HepG2 (cell line): ENCODE data around the gene STMN1. TPM values are rescaled to one million over a fixed set of nuclear protein-coding genes. Genes with fewer than 3 reads are reported as not detected.

Source experiments
- ATAC-seq: fragments of 200-7000 bp; cut with Tn5 transposase; 3 replicates; pipeline ENCODE4 v1.9.1; 2020; ENCODE audit warnings: mild to moderate bottlenecking, moderate library complexity
- BruUV-seq: library from RNA; stranded (reverse); fragments of 400-500 nt; replicated peaks from 2 replicates; lab custom pipeline; 2021; lab: Mats Ljungman, UMichigan
- CTCF ChIA-PET: fragments of 300-600 bp; formaldehyde crosslinking; extraction: SDS; loops from one replicate; lab custom pipeline; 2021; ENCODE audit warnings: low total read pairs, inconsistent platforms, low intra/inter-chr PET ratio; lab: Yijun Ruan, JAX
- POLR2A ChIA-PET: fragments of 350-600 bp; sonication (Branson Sonifier 250); formaldehyde crosslinking; loops from one replicate; lab custom pipeline; 2020; ENCODE audit warnings: antibody characterized with exemption, inconsistent platforms; lab: Yijun Ruan, JAX
- DNase-seq: peaks from one replicate; pipeline ENCODE4 v3.0.0-alpha.2; 2015; ENCODE audit warnings: low spot score
- FAIRE-seq: peaks from 3 replicates; lab custom pipeline; 2011; peaks lifted over from hg19 to GRCh38; lab: Jason Lieb, UNC
- H2AFZ ChIP-seq: one replicate; pipeline ENCODE4 v1.6.1; 2011; ENCODE audit warnings: low read length, inconsistent platforms
- H3K27ac ChIP-seq: fragments of 300-600 bp; 3 replicates; pipeline ENCODE4 v1.8.0; 2011; ENCODE audit warnings: mixed run types, mild to moderate bottlenecking, mixed read lengths, low read length, inconsistent platforms; ENCODE audit not compliant: insufficient read depth; ENCODE audit errors: extremely low read length
- H3K27me3 ChIP-seq, 2 experiments: fragments of 200-600 bp in 1 of 2; 2 replicates in 1 of 2; 3 replicates in 1 of 2; pipeline versions ENCODE4 v1.6.0 to v1.8.0; 2011; ENCODE audit warnings: low read length in 2 of 2, mild to moderate bottlenecking in 2 of 2, moderate library complexity in 2 of 2, inconsistent platforms in 1 of 2; ENCODE audit not compliant: insufficient read depth in 2 of 2, control insufficient read depth in 1 of 2
- H3K36me3 ChIP-seq, 2 experiments: fragments of 200-600 bp in 1 of 2; replicated peaks in 1 of 2; 2 replicates in 1 of 2; 3 replicates in 1 of 2; pipeline versions ENCODE4 v1.5.1 to v1.8.0; 2011; ENCODE audit warnings: low read length in 2 of 2, inconsistent platforms in 1 of 2; ENCODE audit not compliant: insufficient read depth in 2 of 2, control insufficient read depth in 1 of 2
- H3K4me1 ChIP-seq: 2 replicates; pipeline ENCODE4 v1.5.1; 2012; ENCODE audit warnings: low read length, inconsistent platforms; ENCODE audit not compliant: insufficient read depth
- H3K4me2 ChIP-seq: 2 replicates; pipeline ENCODE4 v1.6.0; 2011; ENCODE audit warnings: low read depth, low read length, inconsistent platforms
- H3K4me3 ChIP-seq, 3 experiments: fragments of 200-600 bp in 1 of 3; sonication (generic), shearing (Covaris generic) in 1 of 3; replicated peaks in 1 of 3; 2 replicates each; pipeline ENCODE4 v1.5.1; 2011 to 2016; ENCODE audit warnings: low read length in 3 of 3, inconsistent platforms in 2 of 3, low read depth in 2 of 3, mild to moderate bottlenecking in 2 of 3, control low read depth in 1 of 3, mixed read lengths in 1 of 3; ENCODE audit not compliant: insufficient read depth in 1 of 3
- H3K79me2 ChIP-seq: one replicate; pipeline ENCODE4 v1.6.1; 2011; ENCODE audit warnings: low read length, inconsistent platforms; ENCODE audit not compliant: insufficient read depth
- H3K9ac ChIP-seq: 2 replicates; pipeline ENCODE4 v1.6.0; 2011; ENCODE audit warnings: mild to moderate bottlenecking, low read depth, low read length, inconsistent platforms; ENCODE audit not compliant: insufficient read depth
- H3K9me3 ChIP-seq: 2 replicates; pipeline ENCODE4 v1.5.1; 2012; ENCODE audit warnings: mild to moderate bottlenecking, low read length
- H4K20me1 ChIP-seq: 2 replicates; pipeline ENCODE4 v1.6.0; 2011; ENCODE audit warnings: inconsistent platforms, mild to moderate bottlenecking, low read length, moderate library complexity; ENCODE audit not compliant: insufficient read depth
- ATM ChIP-seq: fragments of 450-650 bp; IDR thresholded peaks from 2 replicates; pipeline ENCODE4 v1.7.1; 2017; ENCODE audit warnings: mild to moderate bottlenecking, borderline replicate concordance
- FOXK1 ChIP-seq: sonication (generic); formaldehyde crosslinking; IDR thresholded peaks from 2 replicates; pipeline ENCODE4 v1.4.0; 2020; ENCODE audit warnings: low read depth, missing genetic modification reagents, borderline replicate concordance
- GATA4 ChIP-seq: sonication (generic); IDR thresholded peaks from 2 replicates; pipeline ENCODE4 v1.6.1; 2016; ENCODE audit warnings: antibody characterized with exemption, low read depth, borderline replicate concordance
- HDAC6 ChIP-seq: fragments of 200-600 bp; sonication (generic); IDR thresholded peaks from 2 replicates; pipeline ENCODE4 v1.7.0; 2017; ENCODE audit warnings: mild to moderate bottlenecking, antibody characterized with exemption, low read length, low read depth
- HOXA7 ChIP-seq: sonication (generic); formaldehyde crosslinking; IDR thresholded peaks from 2 replicates; pipeline ENCODE4 v1.8.1; 2022; ENCODE audit warnings: mild to moderate bottlenecking, missing genetic modification reagents, moderate library complexity
- PRMT3 ChIP-seq: sonication (generic); formaldehyde crosslinking; IDR thresholded peaks from 2 replicates; pipeline ENCODE4 v1.8.1; 2022; ENCODE audit warnings: low read depth, mild to moderate bottlenecking, moderate library complexity, missing genetic modification reagents, borderline replicate concordance
- RAD21 ChIP-seq: fragments of 450-650 bp; formaldehyde crosslinking; IDR thresholded peaks from 2 replicates; pipeline ENCODE4 v1.5.0; 2020; ENCODE audit warnings: mild to moderate bottlenecking
- RELA ChIP-seq: sonication (generic); formaldehyde crosslinking; IDR thresholded peaks from 2 replicates; pipeline ENCODE4 v1.4.0; 2020; ENCODE audit warnings: missing genetic modification reagents
- ZFP37 ChIP-seq: sonication (generic); formaldehyde crosslinking; IDR thresholded peaks from 2 replicates; pipeline ENCODE4 v1.4.0; 2020; ENCODE audit warnings: missing genetic modification reagents, borderline replicate concordance
- ZGPAT ChIP-seq: IDR thresholded peaks from 2 replicates; pipeline ENCODE4 v1.6.1; 2016; ENCODE audit warnings: mild to moderate bottlenecking
- ZNF362 ChIP-seq: sonication (generic); formaldehyde crosslinking; IDR thresholded peaks from 2 replicates; pipeline ENCODE4 v1.4.0; 2020; ENCODE audit warnings: missing genetic modification reagents, mild to moderate bottlenecking, borderline replicate concordance
- ZSCAN9 ChIP-seq: IDR thresholded peaks from 2 replicates; pipeline ENCODE4 v1.6.1; 2016; ENCODE audit warnings: borderline replicate concordance
- WGBS: methylation state at CpG from one replicate; pipeline ENCODE4 v1.1.6; 2017; ENCODE audit warnings: low lambda C conversion rate; 5-methylcytosine and 5-hydroxymethylcytosine counted together
- in situ Hi-C: cut with HindIII; loops from 2 replicates; pipeline ENCODE4 v1.10.0; 2017; ENCODE audit warnings: low pct_unique_long_range_greater_than_20kb; ENCODE audit not compliant: extremely low pct_ligation_motif_present
- intact Hi-C: fragments of 100-400 bp; cut with micrococcal nuclease; formaldehyde crosslinking; loops from one replicate; pipeline ENCODE4 v1.10.0; 2022; ENCODE audit not compliant: unreplicated experiment
- polyA plus RNA-seq, 8 experiments: library from polyadenylated mRNA; depleted of rRNA in 3 of 8; stranded (reverse) in 7 of 8; unstranded in 1 of 8; fragments of >200 nt; fragmentation: Illumina TruSeq in 4 of 8; extraction: Trizol in 4 of 8; gene quantifications; 2 replicates each; pipeline versions ENCODE4 v1.2.1 to v1.2.3, GENCODE V29; 2011 to 2016; ENCODE audit warnings: low read depth in 4 of 8, missing spikeins in 1 of 8, mixed read lengths in 1 of 8; ENCODE audit not compliant: insufficient read depth in 1 of 8
- total RNA-seq, 5 experiments: library from RNA; depleted of rRNA; stranded (reverse); fragments of >200 nt; fragmentation: Illumina TruSeq; extraction: Trizol; gene quantifications; 2 replicates each; pipeline ENCODE4 v1.2.3, GENCODE V29; 2016; ENCODE audit warnings: low read depth in 1 of 5
- TF ChIP-seq, protein P1 (sequence below): sonication (generic); formaldehyde crosslinking; IDR thresholded peaks from 2 replicates; pipeline ENCODE4 v1.4.0; 2020; ENCODE audit warnings: missing genetic modification reagents
- TF ChIP-seq, protein P2 (sequence below): sonication (generic); formaldehyde crosslinking; conservative IDR thresholded peaks from 2 replicates; pipeline ENCODE4 v1.8.1; 2023; ENCODE audit warnings: missing genetic modification reagents
- TF ChIP-seq, protein P3 (sequence below): IDR thresholded peaks from 2 replicates; pipeline ENCODE4 v1.6.1; 2016

The STMN1 gene
- total and polyA plus RNA-seq, 2 of the 13 experiments (the other 11 are each of a cell fraction or from before 2014, with no cell fraction given) = 45.9 to 409 TPM

- BruUV-seq = TSS peak; percentile 33
- FAIRE-seq = no peak
- TF ChIP-seq ZSCAN9 (CRISPR knock-in tag) = peak; percentile 43; the same call in 1 of the 2 replicates
- TF ChIP-seq RAD21 (CRISPR knock-in tag) = no peak
- TF ChIP-seq RELA = no peak
- TF ChIP-seq FOXK1 (CRISPR knock-in tag) = 0 out of 2 replicates have a peak, but pooled peaks have one; percentile 22
- TF ChIP-seq, protein P1, sequence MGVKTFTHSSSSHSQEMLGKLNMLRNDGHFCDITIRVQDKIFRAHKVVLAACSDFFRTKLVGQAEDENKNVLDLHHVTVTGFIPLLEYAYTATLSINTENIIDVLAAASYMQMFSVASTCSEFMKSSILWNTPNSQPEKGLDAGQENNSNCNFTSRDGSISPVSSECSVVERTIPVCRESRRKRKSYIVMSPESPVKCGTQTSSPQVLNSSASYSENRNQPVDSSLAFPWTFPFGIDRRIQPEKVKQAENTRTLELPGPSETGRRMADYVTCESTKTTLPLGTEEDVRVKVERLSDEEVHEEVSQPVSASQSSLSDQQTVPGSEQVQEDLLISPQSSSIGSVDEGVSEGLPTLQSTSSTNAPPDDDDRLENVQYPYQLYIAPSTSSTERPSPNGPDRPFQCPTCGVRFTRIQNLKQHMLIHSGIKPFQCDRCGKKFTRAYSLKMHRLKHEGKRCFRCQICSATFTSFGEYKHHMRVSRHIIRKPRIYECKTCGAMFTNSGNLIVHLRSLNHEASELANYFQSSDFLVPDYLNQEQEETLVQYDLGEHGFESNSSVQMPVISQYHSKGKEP (CRISPR knock-in tag) = no peak
- TF ChIP-seq, protein P2, sequence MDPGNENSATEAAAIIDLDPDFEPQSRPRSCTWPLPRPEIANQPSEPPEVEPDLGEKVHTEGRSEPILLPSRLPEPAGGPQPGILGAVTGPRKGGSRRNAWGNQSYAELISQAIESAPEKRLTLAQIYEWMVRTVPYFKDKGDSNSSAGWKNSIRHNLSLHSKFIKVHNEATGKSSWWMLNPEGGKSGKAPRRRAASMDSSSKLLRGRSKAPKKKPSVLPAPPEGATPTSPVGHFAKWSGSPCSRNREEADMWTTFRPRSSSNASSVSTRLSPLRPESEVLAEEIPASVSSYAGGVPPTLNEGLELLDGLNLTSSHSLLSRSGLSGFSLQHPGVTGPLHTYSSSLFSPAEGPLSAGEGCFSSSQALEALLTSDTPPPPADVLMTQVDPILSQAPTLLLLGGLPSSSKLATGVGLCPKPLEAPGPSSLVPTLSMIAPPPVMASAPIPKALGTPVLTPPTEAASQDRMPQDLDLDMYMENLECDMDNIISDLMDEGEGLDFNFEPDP (CRISPR knock-in tag) = no peak
- TF ChIP-seq, protein P3, sequence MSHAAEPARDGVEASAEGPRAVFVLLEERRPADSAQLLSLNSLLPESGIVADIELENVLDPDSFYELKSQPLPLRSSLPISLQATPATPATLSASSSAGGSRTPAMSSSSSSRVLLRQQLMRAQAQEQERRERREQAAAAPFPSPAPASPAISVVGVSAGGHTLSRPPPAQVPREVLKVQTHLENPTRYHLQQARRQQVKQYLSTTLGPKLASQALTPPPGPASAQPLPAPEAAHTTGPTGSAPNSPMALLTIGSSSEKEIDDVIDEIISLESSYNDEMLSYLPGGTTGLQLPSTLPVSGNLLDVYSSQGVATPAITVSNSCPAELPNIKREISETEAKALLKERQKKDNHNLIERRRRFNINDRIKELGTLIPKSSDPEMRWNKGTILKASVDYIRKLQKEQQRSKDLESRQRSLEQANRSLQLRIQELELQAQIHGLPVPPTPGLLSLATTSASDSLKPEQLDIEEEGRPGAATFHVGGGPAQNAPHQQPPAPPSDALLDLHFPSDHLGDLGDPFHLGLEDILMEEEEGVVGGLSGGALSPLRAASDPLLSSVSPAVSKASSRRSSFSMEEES (CRISPR knock-in tag) = 0 out of 2 replicates have a peak, but pooled peaks have one; percentile 31
- peak; percentile 35; the same call in 1 of the 2 replicates for TF ChIP-seq ZGPAT (CRISPR knock-in tag)
- TF ChIP-seq ATM = no peak
- peak; percentile 47; the same call in 1 of the 2 replicates for TF ChIP-seq GATA4
- TF ChIP-seq HOXA7 (CRISPR knock-in tag) = no peak
- no peak for TF ChIP-seq PRMT3 (CRISPR knock-in tag)
- no peak for TF ChIP-seq HDAC6
- peak; percentile 33; the same call in 1 of the 2 replicates for TF ChIP-seq ZFP37 (CRISPR knock-in tag)
- TF ChIP-seq ZNF362 (CRISPR knock-in tag) = peak; percentile 74; the same call in 1 of the 2 replicates
Measured at GRCh38 chr1:25861316-25862286, 44.6 kb downstream of the STMN1 start.

More at GRCh38 chr1:25861316-25862286, 44.6 kb downstream of the STMN1 start:
- Histone ChIP-seq H3K4me1 (peaks cover 59% of the 10 kb centered on the region), H3K9me3 (no peaks in the 10 kb centered on the region), H4K20me1 (no peaks in the 10 kb centered on the region), H3K27me3 (no peaks in the 10 kb centered on the region; a peak in 1 of 5 replicates), H3K27ac (peak overlapping the region; percentile 87), H2AFZ (no peak overlapping the region), H3K79me2 (peaks cover 17% of the 10 kb centered on the region), H3K4me3 (peak overlapping the region; percentile 14 to 94 (median 34); a peak in 3 of 6 replicates), H3K36me3 (peaks cover 8 to 15% of the 10 kb centered on the region in 2 experiments; a peak in 4 of 5 replicates), H3K4me2 (peak overlapping the region; percentile 69), H3K9ac (peak overlapping the region; percentile 39)
- 29% methylated on average over 16 of the region's 16 CpGs for WGBS
- POLR2A ChIA-PET = interaction anchor here (0.7 to 5.4 kb wide), 4 partner anchors 9 to 136 kb away, joined by 4 to 32 read pairs (median 4); partner anchors contain the start of gene PAQR7
- DNase-seq = peak; percentile 82
- ATAC-seq = peak; percentile 58
- CTCF ChIA-PET = no interaction called here
- in situ Hi-C loops = no loop called here
- intact Hi-C loops = no loop called here
